Measurements from ENCODE around the gene ATP2B1.

GRCh38 chr12:89610366-89610765, 98.3 kb downstream of the ATP2B1 start:
- no peak for TF ChIP-seq POLR2A (IDR thresholded peaks at IDR 0.05)
- TF ChIP-seq, protein P1, sequence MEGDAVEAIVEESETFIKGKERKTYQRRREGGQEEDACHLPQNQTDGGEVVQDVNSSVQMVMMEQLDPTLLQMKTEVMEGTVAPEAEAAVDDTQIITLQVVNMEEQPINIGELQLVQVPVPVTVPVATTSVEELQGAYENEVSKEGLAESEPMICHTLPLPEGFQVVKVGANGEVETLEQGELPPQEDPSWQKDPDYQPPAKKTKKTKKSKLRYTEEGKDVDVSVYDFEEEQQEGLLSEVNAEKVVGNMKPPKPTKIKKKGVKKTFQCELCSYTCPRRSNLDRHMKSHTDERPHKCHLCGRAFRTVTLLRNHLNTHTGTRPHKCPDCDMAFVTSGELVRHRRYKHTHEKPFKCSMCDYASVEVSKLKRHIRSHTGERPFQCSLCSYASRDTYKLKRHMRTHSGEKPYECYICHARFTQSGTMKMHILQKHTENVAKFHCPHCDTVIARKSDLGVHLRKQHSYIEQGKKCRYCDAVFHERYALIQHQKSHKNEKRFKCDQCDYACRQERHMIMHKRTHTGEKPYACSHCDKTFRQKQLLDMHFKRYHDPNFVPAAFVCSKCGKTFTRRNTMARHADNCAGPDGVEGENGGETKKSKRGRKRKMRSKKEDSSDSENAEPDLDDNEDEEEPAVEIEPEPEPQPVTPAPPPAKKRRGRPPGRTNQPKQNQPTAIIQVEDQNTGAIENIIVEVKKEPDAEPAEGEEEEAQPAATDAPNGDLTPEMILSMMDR (IDR thresholded peaks at IDR 0.05) = no peak
- TF ChIP-seq POLR2AphosphoS5 (IDR thresholded peaks at IDR 0.05) = no peak
